ENCODE results near the gene ZNF594. TPM values are rescaled to one million over a fixed set of nuclear protein-coding genes. Genes with fewer than 3 reads are reported as not detected.
"Not testable (repeated sequence)": the region's sequence is repeated elsewhere in the genome, so short reads cannot be mapped to it uniquely, and the experiment has no call there.

ZNF594 gene
- polyA plus RNA-seq, 3 donors = 1.2 to 1.5 (median 1.3) TPM

GRCh38 chr17:5209396-5209795 is 17.7 kb upstream of the ZNF594 start:
- WGBS, 3 donors = 88 to 98% (median 93%) methylated on average over 3 of the region's 3 CpGs
- H3K27ac ChIP-seq (ENCODE audit: low read depth, low read length) = no peak overlapping the region

GRCh38 chr17:5203908-5204294 is 12.2 kb upstream of the ZNF594 start:
- 94 to 96% (median 96%) methylated on average over 1 of the region's 1 CpG for WGBS, 3 donors
- no peak overlapping the region for H3K27ac ChIP-seq (ENCODE audit: low read depth, low read length)

GRCh38 chr17:5203178-5203907 is 11.7 kb upstream of the ZNF594 start:
- WGBS, 3 donors = 96 to 97% (median 96%) methylated on average over 14 of the region's 14 CpGs
- no peak overlapping the region for H3K27ac ChIP-seq (ENCODE audit: low read depth, low read length)

DNA sequence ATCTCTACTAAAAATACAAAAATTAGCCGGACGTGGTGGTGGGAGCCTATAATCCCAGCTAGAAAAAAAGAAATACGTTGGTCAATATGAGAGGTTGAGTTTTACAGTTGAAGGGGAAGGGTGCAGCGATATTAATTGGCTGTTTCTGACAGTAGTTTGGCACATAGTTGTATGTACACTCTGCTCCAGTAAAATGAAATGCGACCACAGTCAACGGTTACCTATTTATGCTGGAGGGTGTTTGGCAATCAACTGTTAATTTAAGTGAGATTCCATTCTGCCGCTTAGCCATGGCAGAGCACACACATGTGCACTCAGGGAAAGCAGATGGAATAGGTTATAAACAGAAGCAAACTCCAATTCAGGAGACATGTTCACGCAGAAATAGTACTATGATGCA is 9.3 kb upstream of the ZNF594 start:
- WGBS, 3 donors = 87 to 95% (median 93%) methylated on average over 8 of the region's 8 CpGs
- no peak overlapping the region for H3K27ac ChIP-seq (ENCODE audit: low read depth, low read length)

GRCh38 chr17:5200360-5200759 is 8.7 kb upstream of the ZNF594 start:
- H3K27ac ChIP-seq (ENCODE audit: low read depth, low read length) = no peak overlapping the region
- WGBS, 3 donors = 47 to 73% (median 48%) methylated on average over 2 of the region's 2 CpGs

- H3K27ac ChIP-seq (ENCODE audit: low read depth, low read length) = no peak overlapping the region
- 83 to 89% (median 89%) methylated on average over 7 of the region's 7 CpGs for WGBS, 3 donors
Measured at GRCh38 chr17:5198472-5198871, 6.8 kb upstream of the ZNF594 start.

- no peak overlapping the region for H3K27ac ChIP-seq (ENCODE audit: low read depth, low read length)
- 75 to 87% (median 84%) methylated on average over 2 of the region's 2 CpGs for WGBS, 3 donors
Measured at GRCh38 chr17:5194346-5194745, 2.7 kb upstream of the ZNF594 start.

DNA sequence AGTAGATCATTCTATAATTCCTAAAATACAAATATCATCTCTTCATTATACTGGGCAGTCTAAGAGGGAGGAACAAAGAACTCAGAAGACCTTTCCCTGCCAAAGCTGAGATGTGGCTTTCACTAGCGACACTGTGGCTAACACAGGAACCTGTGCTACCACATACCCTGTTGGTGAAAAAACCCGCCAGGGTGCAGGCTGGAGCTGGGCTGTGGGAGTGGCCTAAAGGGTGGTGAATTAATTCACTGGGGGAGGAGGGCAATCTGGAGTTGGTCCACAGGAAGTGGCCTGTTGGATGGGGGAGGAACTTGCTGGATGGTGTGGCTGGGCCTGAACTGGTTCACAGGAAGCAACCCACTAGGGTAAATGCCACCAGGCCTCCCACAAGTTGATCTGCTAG is 7.4 kb downstream of the ZNF594 start:
- H3K27ac ChIP-seq (ENCODE audit: low read depth, low read length) = no peak overlapping the region
- WGBS, 3 donors = 91 to 97% (median 96%) methylated on average over 2 of the region's 2 CpGs

DNA sequence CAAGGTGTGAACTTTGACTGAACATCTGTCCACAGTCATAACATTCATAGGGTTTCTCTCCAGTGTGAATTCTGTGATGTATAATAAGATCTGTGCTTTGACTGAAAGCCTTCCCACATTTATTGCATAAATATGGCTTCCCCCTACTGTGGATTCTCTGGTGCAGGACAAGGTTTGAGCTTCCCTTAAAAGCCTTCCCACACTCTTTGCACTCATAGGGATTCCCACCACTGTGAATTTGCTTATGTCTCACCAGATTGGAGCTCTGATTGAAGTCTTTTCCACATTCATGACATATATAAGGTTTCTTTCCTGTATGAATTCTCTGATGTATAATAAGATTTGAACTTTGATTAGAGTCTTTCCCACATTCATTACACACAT is 8.3 kb downstream of the ZNF594 start:
- H3K27ac ChIP-seq (ENCODE audit: low read depth, low read length) = no peak overlapping the region

DNA sequence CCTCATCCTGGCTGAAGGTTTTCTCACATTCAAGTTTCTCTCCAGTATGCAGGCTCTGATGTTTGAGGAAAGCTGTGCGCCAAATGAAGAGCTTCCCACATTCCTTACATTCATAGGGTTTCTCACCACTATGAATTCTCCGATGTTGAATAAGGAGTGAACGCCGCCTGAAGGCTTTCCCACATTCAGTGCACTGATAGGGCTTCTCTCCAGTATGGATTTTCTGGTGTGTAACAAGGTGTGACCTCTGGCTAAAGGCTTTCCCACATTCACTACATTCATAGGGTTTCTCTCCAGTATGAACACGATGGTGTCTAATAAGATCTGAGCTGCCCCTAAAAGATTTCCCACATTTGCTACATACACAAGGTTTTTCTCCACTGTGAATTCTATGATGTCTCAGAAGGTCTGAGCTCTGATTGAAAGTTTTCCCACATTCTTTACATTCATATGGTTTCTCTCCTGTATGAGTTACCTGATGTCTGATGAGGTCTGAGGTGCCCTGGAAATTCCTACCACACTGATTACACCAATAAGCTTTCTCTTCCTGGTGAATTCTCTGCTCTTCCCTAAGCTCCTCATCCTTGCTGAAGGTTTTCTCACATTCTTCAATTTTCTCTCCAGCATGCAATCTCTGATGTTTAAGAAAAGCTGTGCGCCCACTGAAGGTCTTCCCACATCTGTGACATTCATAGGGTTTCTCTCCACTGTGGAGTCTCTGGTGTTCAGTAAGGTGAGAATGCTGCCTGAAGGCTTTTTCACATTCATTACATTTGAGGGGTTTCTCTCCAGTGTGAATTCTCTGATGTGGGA is 8.9 kb downstream of the ZNF594 start:
- 96 to 99% (median 98%) methylated on average over 6 of the region's 6 CpGs for WGBS, 3 donors

GRCh38 chr17:5181509-5182305 is 10.0 kb downstream of the ZNF594 start:
- H3K27ac ChIP-seq (ENCODE audit: low read depth, low read length) = no peak overlapping the region
- 95 to 96% (median 96%) methylated on average over 10 of the region's 10 CpGs for WGBS, 3 donors

More for the DNA sequence above, 8.9 kb downstream of the ZNF594 start:
- no peak overlapping the region for H3K27ac ChIP-seq (ENCODE audit: low read depth, low read length)

DNA sequence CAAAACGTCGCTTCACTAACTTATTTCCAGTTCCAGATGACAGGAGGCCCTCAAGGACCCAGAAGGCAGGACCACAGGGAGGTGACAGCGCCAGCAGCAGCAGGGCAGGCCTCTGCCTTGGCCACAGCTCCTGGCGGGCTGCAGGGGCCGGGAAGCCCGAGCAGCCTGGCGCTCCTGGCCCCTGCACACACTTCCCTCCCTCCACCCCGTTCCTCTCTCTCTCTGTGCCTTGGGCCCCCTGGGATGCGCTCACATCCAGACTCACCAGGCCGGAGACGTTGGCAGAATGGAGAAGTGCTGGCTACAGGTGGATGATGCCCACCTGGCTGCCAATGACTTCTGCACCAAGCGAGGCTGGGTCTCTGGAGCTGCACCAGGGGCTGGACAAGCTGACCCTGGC is 12.7 kb downstream of the ZNF594 start:
- no peak overlapping the region for H3K27ac ChIP-seq (ENCODE audit: low read depth, low read length)
- WGBS, 3 donors = 93 to 98% (median 98%) methylated on average over 12 of the region's 12 CpGs

DNA sequence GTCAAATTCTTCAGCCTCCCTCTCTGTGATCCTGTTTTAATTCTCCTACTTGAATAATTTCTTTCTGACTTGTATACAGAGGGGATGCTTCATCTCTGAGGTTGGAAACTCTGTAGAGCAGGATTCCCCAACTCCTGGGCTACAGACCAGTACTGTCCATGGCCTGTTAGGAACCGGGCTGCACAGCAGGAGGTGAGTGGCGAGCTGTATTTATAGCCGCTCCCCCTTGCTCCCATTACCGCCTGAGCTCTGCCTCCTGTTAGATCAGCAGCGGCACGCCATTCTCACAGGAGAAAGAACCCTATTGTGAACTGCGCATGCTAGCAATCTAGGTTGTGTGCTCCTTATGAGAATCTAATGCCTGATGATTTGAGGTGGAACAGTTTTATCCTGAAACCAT is 16.6 kb downstream of the ZNF594 start:
- WGBS, 3 donors = 92% methylated on average over 7 of the region's 7 CpGs
- H3K27ac ChIP-seq (ENCODE audit: low read depth, low read length) = not testable (repeated sequence)

DNA sequence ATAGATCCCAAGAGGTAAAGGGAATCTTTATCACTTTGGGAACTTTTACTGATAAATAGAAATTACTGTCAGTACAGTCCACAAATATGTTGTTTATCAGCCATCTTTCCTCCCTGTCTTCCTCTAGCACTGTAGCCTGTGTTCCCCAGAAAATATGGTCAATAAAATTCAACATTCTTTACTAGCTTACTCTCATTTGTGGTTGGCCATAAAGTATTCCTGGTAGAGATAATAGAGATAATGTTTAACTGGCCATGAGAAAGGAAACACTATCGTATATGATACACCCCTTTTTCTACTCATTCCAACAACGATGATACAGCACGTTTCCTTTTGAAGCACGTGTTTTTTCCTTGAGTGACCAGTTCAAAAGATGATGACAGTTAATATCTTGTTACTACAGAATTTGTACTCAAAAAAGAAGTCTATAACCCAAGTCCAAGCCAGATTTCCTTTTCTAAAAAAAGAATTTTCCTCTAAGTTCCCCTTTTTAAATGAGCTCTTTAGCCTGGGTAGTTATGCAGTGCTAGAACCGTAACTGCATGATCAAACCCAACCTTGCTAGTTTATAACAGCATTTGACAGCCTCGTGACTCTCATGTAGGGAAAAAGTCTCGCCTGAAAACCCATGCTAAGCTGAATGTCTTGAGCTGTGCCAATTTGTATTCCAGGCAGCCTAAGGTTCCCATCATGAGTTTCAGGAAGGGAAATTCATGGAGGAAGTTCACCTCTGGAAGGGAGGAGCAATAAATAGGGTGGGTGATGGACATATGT is 25.7 kb downstream of the ZNF594 start:
- 35 to 58% (median 54%) methylated on average over 4 to 6 of the region's 7 CpGs for WGBS, 3 donors
- H3K27ac ChIP-seq (ENCODE audit: low read depth, low read length) = not testable (repeated sequence)

- WGBS, 3 donors = 45 to 70% (median 47%) methylated on average over 6 of the region's 6 CpGs
Measured at GRCh38 chr17:5164436-5164835, 27.2 kb downstream of the ZNF594 start.

DNA sequence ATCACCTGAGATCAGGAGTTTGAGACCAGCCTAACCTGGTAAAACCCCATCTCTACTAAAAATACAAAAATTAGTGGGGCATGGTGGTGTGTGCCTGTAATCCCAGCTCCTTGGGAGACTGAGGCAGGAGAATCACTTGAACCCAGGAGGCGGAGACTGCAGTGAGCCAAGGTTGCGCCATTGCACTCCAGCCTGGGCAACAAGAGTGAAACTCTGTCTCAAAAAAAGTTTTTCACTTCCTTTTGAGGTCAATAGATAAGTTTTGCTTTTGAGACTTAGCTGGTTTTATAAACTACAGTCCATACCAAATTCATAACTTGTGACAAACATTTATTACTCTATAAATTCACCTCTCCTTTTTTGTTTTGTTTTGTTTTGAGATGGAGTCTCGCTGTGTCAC is 29.9 kb downstream of the ZNF594 start:
- 82 to 95% (median 83%) methylated on average over 3 of the region's 3 CpGs for WGBS, 3 donors
- not testable (repeated sequence) for H3K27ac ChIP-seq (ENCODE audit: low read depth, low read length)

More at GRCh38 chr17:5164436-5164835, 27.2 kb downstream of the ZNF594 start:
- no peak overlapping the region for H3K27ac ChIP-seq (ENCODE audit: low read depth, low read length)

DNA sequence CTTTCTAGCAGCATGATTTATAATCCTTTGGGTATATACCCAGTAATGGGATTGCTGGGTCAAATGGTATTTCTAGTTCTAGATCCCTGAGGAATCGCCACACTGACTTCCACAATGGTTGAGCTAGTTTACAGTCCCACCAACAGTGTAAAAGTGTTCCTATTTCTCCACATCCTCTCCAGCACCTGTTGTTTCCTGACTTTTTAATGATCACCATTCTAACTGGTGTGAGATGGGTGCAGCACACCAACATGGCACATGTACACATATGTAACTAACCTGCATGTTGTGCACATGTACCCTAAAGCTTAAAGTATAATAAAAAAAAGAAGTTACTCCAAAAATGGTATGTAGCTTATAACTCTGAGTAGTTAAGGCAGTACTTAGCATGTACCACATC is 31.0 kb downstream of the ZNF594 start:
- H3K27ac ChIP-seq (ENCODE audit: low read depth, low read length) = not testable (repeated sequence)
- WGBS, 3 donors = 40 to 83% (median 50%) methylated on average over 1 of the region's 1 CpG

DNA sequence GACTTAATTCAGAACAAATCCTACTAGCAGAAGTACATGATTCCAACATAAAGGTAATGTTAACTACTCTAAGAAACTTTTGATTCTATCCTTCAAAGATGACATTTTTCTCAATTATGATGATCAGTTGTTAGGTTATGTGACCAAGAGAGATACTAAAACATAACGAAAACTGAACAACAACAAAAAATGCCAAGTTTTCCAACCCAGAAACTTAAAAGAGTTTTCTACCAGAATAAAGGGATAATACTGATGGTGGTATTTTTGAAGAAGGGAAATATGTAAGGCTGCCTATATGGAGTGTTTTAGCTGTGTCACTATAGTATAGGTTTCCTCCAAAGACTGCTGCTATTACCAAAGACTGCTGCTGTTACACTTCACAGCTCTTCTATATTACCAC is 45.5 kb downstream of the ZNF594 start:
- WGBS, 3 donors = 71 to 91% (median 87%) methylated on average over 1 of the region's 1 CpG

More for the DNA sequence above, 45.5 kb downstream of the ZNF594 start:
- not testable (repeated sequence) for H3K27ac ChIP-seq (ENCODE audit: low read depth, low read length)
